Measurements from ENCODE around the gene PLCB4. TPM values are rescaled to one million over a fixed set of nuclear protein-coding genes. Genes with fewer than 3 reads are reported as not detected.

Gene PLCB4
- polyA plus RNA-seq, 3 donors: not detected

GRCh38 chr20:9349249-9349648 is 280.4 kb downstream of the PLCB4 start:
- H3K79me2 ChIP-seq (ENCODE audit: insufficient read depth, low read length): no peaks in the 10 kb centered on the region
- no peak for TF ChIP-seq CTCF (IDR thresholded peaks at IDR 0.05)
- no peaks in the 10 kb centered on the region for H3K36me3 ChIP-seq (replicated peaks in 1 of 2; ENCODE audit: control insufficient read depth in 1 of 2, insufficient read depth in 2 of 2, low read length in 2 of 2)
- H4K20me1 ChIP-seq (ENCODE audit: insufficient read depth, low read length): no peaks in the 10 kb centered on the region
- no peaks in the 10 kb centered on the region for H3K27me3 ChIP-seq (ENCODE audit: control insufficient read depth in 2 of 2, insufficient read depth in 2 of 2, low read length in 2 of 2)
- intact Hi-C loops (cut with micrococcal nuclease): no loop called here
- WGBS (ENCODE audit: insufficient coverage): no CpG with 5 or more reads among the region's 4 CpGs
- Mint-ChIP-seq H3K9me3 (no peaks in the 10 kb centered on the region), H3K36me3 (no peaks in the 10 kb centered on the region), H3K4me3 (no peak overlapping the region), H3K27me3 (ENCODE audit: low read depth in 3 of 3) (peaks cover 0 to 1% (median 0%) of the 10 kb centered on the region in 3 donors), H3K27ac (no peak overlapping the region), H3K4me1 (peaks cover 14% of the 10 kb centered on the region)
- H3K4me3 ChIP-seq (replicated peaks in 1 of 3; ENCODE audit: low read depth in 2 of 3, low read length in 3 of 3): no peak overlapping the region
- H2AFZ ChIP-seq (ENCODE audit: insufficient read depth, low read depth, low read length, poor library complexity, severe bottlenecking): no peak overlapping the region
- DNase-seq: no peak
- no peaks in the 10 kb centered on the region for H3K4me1 ChIP-seq (ENCODE audit: control insufficient read depth in 1 of 2, insufficient read depth in 2 of 2, low read length in 2 of 2)
- no peaks in the 10 kb centered on the region for H3K9me3 ChIP-seq (replicated peaks in 1 of 2; ENCODE audit: control insufficient read depth in 1 of 2, insufficient read depth in 1 of 2, low read length in 2 of 2)
- no peak overlapping the region for H3K9ac ChIP-seq (ENCODE audit: insufficient read depth, low read length, poor library complexity, severe bottlenecking)
- no peak overlapping the region for H3K4me2 ChIP-seq (replicated peaks; ENCODE audit: extremely low read depth, low read length, poor library complexity, severe bottlenecking)
- no peak overlapping the region for H3K27ac ChIP-seq (ENCODE audit: low read depth in 1 of 2, low read length in 2 of 2)

GRCh38 chr20:9352739-9353138 is 283.9 kb downstream of the PLCB4 start:
- no peaks in the 10 kb centered on the region for H3K36me3 Mint-ChIP-seq
- H3K4me3 Mint-ChIP-seq: no peak overlapping the region
- Histone ChIP-seq H3K9ac (ENCODE audit: insufficient read depth, low read length, poor library complexity, severe bottlenecking) (no peak overlapping the region), H3K27me3 (ENCODE audit: control insufficient read depth in 2 of 2, insufficient read depth in 2 of 2, low read length in 2 of 2) (no peaks in the 10 kb centered on the region), H3K4me3 (replicated peaks in 1 of 3; ENCODE audit: low read depth in 2 of 3, low read length in 3 of 3) (no peak overlapping the region), H3K27ac (ENCODE audit: low read depth in 1 of 2, low read length in 2 of 2) (no peak overlapping the region), H3K4me1 (ENCODE audit: control insufficient read depth in 1 of 2, insufficient read depth in 2 of 2, low read length in 2 of 2) (no peaks in the 10 kb centered on the region), H4K20me1 (ENCODE audit: insufficient read depth, low read length) (no peaks in the 10 kb centered on the region), H3K9me3 (replicated peaks in 1 of 2; ENCODE audit: control insufficient read depth in 1 of 2, insufficient read depth in 1 of 2, low read length in 2 of 2) (no peaks in the 10 kb centered on the region), H3K36me3 (replicated peaks in 1 of 2; ENCODE audit: control insufficient read depth in 1 of 2, insufficient read depth in 2 of 2, low read length in 2 of 2) (no peaks in the 10 kb centered on the region), H2AFZ (ENCODE audit: insufficient read depth, low read depth, low read length, poor library complexity, severe bottlenecking) (no peak overlapping the region), H3K79me2 (ENCODE audit: insufficient read depth, low read length) (no peaks in the 10 kb centered on the region), H3K4me2 (replicated peaks; ENCODE audit: extremely low read depth, low read length, poor library complexity, severe bottlenecking) (no peak overlapping the region)
- no peak overlapping the region for H3K27ac Mint-ChIP-seq
- H3K9me3 Mint-ChIP-seq: no peaks in the 10 kb centered on the region
- intact Hi-C loops (cut with micrococcal nuclease): no loop called here
- no peak for TF ChIP-seq CTCF (IDR thresholded peaks at IDR 0.05)
- peaks cover 14% of the 10 kb centered on the region for H3K4me1 Mint-ChIP-seq
- H3K27me3 Mint-ChIP-seq (ENCODE audit: low read depth in 3 of 3): no peaks in the 10 kb centered on the region
- no peak for DNase-seq

Measured in CD14-positive monocyte (primary cell).